Measurements from ENCODE around the gene CDH26.
A peak's percentile ranks its signal among the peaks of the same experiment; 100 is the strongest.

The CDH26 gene

DNA sequence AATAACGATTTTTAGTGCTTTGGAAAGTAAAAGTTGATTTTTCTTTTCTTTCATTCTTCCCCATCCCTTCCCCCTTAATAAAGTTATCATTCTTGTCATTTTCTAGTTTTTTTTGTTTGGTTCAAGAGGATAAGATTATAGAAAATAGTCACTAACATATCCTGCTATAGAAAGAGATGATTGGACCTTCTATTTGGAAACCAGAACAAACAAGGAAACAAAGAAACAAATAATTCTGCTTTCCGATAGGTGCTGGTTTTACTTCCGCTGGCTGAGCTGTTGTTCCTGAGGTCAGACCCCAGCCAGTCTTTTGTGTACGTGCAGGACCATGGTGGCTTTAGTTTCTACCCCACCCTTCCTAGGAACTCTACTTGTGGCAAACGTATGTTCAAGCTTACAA, at the start of gene CDH26:
TSS of gene CDH26 (plus strand) at position 301 of the 400 bp plus-strand sequence. CDS start 304 bp downstream, outside the sequence.
- peak within 1 kb of the TSS; percentile 63 for H3K27ac ChIP-seq
- TF ChIP-seq, protein P1, sequence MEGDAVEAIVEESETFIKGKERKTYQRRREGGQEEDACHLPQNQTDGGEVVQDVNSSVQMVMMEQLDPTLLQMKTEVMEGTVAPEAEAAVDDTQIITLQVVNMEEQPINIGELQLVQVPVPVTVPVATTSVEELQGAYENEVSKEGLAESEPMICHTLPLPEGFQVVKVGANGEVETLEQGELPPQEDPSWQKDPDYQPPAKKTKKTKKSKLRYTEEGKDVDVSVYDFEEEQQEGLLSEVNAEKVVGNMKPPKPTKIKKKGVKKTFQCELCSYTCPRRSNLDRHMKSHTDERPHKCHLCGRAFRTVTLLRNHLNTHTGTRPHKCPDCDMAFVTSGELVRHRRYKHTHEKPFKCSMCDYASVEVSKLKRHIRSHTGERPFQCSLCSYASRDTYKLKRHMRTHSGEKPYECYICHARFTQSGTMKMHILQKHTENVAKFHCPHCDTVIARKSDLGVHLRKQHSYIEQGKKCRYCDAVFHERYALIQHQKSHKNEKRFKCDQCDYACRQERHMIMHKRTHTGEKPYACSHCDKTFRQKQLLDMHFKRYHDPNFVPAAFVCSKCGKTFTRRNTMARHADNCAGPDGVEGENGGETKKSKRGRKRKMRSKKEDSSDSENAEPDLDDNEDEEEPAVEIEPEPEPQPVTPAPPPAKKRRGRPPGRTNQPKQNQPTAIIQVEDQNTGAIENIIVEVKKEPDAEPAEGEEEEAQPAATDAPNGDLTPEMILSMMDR (conservative IDR thresholded peaks at IDR 0.05), result no peak

DNA sequence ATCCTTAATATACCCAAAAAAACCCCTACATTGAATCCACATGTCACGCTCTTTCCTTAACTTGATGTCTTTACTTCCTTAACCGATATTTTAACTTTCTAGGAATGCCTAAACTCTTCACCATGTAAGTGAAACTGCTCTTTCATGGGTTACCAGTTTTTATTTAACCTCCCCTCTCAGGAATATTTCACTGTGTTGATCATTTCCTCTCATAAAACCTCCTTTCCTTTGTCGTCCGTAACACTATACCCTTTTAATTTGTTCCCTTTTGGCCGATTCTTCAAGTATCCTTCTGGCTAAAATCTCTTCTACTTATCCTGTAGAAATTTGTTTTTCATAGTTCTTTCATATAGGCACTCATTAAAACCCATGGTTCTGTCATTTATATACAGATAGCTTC, 49.4 kb upstream of the CDH26 start:
- H3K27ac ChIP-seq, result no peak overlapping the region
- TF ChIP-seq, protein P1 (conservative IDR thresholded peaks at IDR 0.05), result no peak
- TF ChIP-seq ZFX (IDR thresholded peaks at IDR 0.05), result no peak

DNA sequence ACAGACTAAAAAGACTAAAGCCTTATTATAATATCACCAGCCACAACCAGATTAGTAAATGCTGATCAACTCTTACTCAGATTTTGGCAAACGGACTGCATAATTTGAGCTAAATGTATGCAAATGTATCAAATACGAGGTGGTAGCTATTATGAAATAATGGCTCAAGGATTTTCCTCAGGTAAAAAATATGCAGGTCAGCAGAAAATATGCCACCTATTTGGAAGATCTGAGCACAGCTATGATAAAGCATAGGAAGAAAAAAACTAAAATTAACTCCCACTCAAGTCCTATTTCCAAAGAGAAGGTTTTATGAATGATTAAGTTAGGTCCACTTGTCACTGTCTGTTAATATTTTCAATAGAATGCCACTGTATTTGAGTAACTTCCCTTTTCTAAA, 47.2 kb upstream of the CDH26 start:
- TF ChIP-seq ZFX (IDR thresholded peaks at IDR 0.05), result no peak
- TF ChIP-seq, protein P1 (conservative IDR thresholded peaks at IDR 0.05), result no peak
- no peak overlapping the region for H3K27ac ChIP-seq

- no peak overlapping the region for H3K27ac ChIP-seq
- TF ChIP-seq, protein P1 (conservative IDR thresholded peaks at IDR 0.05), result no peak
- TF ChIP-seq ZFX (IDR thresholded peaks at IDR 0.05), result no peak
Observed at GRCh38 chr20:59912609-59913008, 45.6 kb upstream of the CDH26 start.

DNA sequence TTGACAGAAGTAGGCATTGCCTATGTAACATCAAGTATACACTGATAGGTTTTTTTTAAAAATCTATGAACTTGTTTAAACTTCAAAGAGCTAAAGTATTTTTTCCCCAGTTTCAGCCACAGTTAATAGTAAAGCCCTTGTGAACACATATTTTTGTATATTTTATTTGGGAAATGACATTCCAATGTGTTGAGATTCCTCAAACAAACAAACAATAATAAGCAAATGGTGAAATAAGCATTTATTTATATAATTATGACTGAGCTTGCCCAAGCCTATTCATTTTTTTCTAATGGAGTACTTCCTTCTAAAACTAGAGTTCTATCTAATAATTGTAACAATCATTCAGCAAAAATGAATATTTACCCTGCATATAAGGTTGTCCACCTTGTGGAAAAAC, 37.3 kb upstream of the CDH26 start:
- TF ChIP-seq, protein P1 (conservative IDR thresholded peaks at IDR 0.05), result no peak
- TF ChIP-seq ZFX (IDR thresholded peaks at IDR 0.05), result no peak
- H3K27ac ChIP-seq, result no peak overlapping the region

- no peak overlapping the region for H3K27ac ChIP-seq
- no peak for TF ChIP-seq ZFX (IDR thresholded peaks at IDR 0.05)
- TF ChIP-seq, protein P1 (conservative IDR thresholded peaks at IDR 0.05), result no peak
Observed at GRCh38 chr20:59923514-59923913, 34.7 kb upstream of the CDH26 start.

DNA sequence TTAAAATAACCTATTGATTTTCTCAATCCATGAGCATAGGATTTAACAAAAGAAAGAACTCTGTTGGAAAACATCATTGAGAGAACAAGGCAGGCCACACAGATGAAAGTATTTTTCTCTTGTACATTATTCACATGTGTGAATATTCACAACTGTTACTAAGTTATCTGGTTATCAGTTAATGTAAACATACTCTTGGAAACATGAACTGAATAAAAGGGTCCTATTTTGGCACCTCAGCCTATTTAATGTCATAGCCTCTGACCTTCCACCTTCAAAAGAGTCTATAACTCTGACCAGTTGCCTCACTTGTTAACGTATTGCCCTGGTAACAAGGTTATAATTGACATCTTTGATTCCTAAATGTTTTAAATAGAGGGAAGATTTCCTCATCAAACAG, 32.9 kb upstream of the CDH26 start:
- H3K27ac ChIP-seq, result no peak overlapping the region
- TF ChIP-seq, protein P1 (conservative IDR thresholded peaks at IDR 0.05), result no peak
- TF ChIP-seq ZFX (IDR thresholded peaks at IDR 0.05), result no peak

Measured in C4-2B (cell line).